Measurements from ENCODE around the gene PDPR. TPM values are rescaled to one million over a fixed set of nuclear protein-coding genes. Genes with fewer than 3 reads are reported as not detected.
"Not testable (repeated sequence)": the region's sequence is repeated elsewhere in the genome, so short reads cannot be mapped to it uniquely, and the experiment has no call there.

The PDPR gene
- total RNA-seq, 1 experiment from 2014 or later, result 26.9 TPM

DNA sequence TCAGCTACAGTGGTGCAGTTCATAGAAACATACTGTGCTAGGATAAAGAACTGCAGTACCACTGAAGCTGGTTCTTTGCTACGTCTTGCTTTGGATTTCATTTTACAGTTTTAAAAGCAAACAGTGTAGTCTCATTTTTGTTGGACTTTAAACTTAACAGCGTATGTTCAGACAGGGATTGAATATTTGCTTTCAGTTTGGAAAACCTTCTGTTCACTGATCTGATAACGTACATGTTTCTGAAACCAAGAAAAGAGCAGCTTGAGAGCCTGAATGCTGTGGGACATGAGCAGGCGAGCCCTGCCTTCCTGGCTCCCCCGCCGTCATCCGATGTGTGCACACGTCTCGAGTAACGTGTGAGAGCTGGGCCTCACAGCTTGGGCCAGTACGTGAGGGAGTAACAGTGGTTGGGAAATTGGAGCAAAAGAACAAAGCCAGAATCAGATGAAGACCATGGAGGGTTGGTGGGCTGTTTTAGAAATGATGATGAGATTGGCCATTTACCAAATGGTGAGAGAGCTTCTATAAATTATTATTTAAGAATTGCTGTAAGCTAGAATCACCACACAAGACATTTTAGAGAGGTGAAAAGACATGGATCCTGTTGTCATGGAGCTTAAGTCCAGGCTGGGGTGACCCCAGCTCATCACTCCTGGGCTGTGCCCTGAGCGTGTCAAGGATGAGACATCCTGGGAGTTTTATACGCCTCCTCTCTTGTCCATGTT lies 38.6 kb downstream of the PDPR start:
- ATAC-seq, result no peak
- Histone ChIP-seq H3K27ac (ENCODE audit: low read length) (no peak overlapping the region), H3K36me3 (ENCODE audit: control insufficient read depth, insufficient read depth, low read length) (peaks cover 17% of the 10 kb centered on the region), H3K9me3 (ENCODE audit: control insufficient read depth, insufficient read depth, low read depth, low read length) (no peaks in the 10 kb centered on the region), H3K4me3 (ENCODE audit: low read depth in 2 of 2, low read length in 2 of 2) (no peak overlapping the region), H3K4me1 (ENCODE audit: control insufficient read depth, insufficient read depth, low read length) (no peaks in the 10 kb centered on the region), H3K27me3 (ENCODE audit: control insufficient read depth, insufficient read depth, low read length) (no peaks in the 10 kb centered on the region)
- ChIA-PET POLR2A (interaction anchor here (0.9 kb wide), 1 partner anchor 92 kb away, joined by 4 read pairs; no protein-coding TSS in a partner anchor), CTCF (no interaction called here)
- DNase-seq (ENCODE audit: low read depth, low spot score), result no peak
- in situ Hi-C loops (cut with HindIII; ENCODE audit: low pct_unique_long_range_greater_than_20kb, low sequenced_read_pairs), result no loop called here
- intact Hi-C loops (cut with micrococcal nuclease; ENCODE audit: unreplicated experiment), result no loop called here
- TF ChIP-seq SIN3A (IDR thresholded peaks at IDR 0.05; ENCODE audit: borderline replicate concordance, insufficient read depth, low read depth, low read length) (no peak), TCF7L2 (IDR thresholded peaks at IDR 0.05; ENCODE audit: low read depth, low read length) (no peak), REST (IDR thresholded peaks at IDR 0.05; ENCODE audit: insufficient read depth in 1 of 2, low read depth in 2 of 2, low read length in 1 of 2) (no peak), CTCF (IDR thresholded peaks at IDR 0.05) (no peak), POLR2AphosphoS5 (IDR thresholded peaks at IDR 0.05; ENCODE audit: low read depth, low read length) (no peak)
- no TSS peak for BruUV-seq (replicated peaks)

- H3K27ac ChIP-seq (ENCODE audit: low read length); POLR2A ChIA-PET; H3K9me3 ChIP-seq (ENCODE audit: control insufficient read depth, insufficient read depth, low read depth, low read length); BruUV-seq (replicated peaks); ATAC-seq; intact Hi-C loops (cut with micrococcal nuclease; ENCODE audit: unreplicated experiment); DNase-seq (ENCODE audit: low read depth, low spot score); H3K27me3 ChIP-seq (ENCODE audit: control insufficient read depth, insufficient read depth, low read length); H3K4me3 ChIP-seq (ENCODE audit: low read depth in 2 of 2, low read length in 2 of 2); CTCF ChIA-PET; H3K4me1 ChIP-seq (ENCODE audit: control insufficient read depth, insufficient read depth, low read length); in situ Hi-C loops (cut with HindIII; ENCODE audit: low pct_unique_long_range_greater_than_20kb, low sequenced_read_pairs): not testable (repeated sequence)
- peaks cover 17% of the 10 kb centered on the region for H3K36me3 ChIP-seq (ENCODE audit: control insufficient read depth, insufficient read depth, low read length)
Measured at GRCh38 chr16:70154736-70155135, 40.6 kb downstream of the PDPR start.

GRCh38 chr16:70156207-70156978 lies 42.3 kb downstream of the PDPR start:
- no TSS peak for BruUV-seq (replicated peaks)
- TF ChIP-seq POLR2AphosphoS5 (IDR thresholded peaks at IDR 0.05; ENCODE audit: low read depth, low read length) (no peak), SIN3A (IDR thresholded peaks at IDR 0.05; ENCODE audit: borderline replicate concordance, insufficient read depth, low read depth, low read length) (no peak), CTCF (IDR thresholded peaks at IDR 0.05) (no peak), TCF7L2 (IDR thresholded peaks at IDR 0.05; ENCODE audit: low read depth, low read length) (no peak), REST (IDR thresholded peaks at IDR 0.05; ENCODE audit: insufficient read depth in 1 of 2, low read depth in 2 of 2, low read length in 1 of 2) (no peak)
- ChIA-PET POLR2A (no interaction called here), CTCF (interaction anchor here (0.7 kb wide), 1 partner anchor 427 kb away, joined by 9 read pairs; no protein-coding TSS in a partner anchor)
- intact Hi-C loops (cut with micrococcal nuclease; ENCODE audit: unreplicated experiment), result no loop called here
- Histone ChIP-seq H3K4me3 (ENCODE audit: low read depth in 2 of 2, low read length in 2 of 2) (no peak overlapping the region), H3K4me1 (ENCODE audit: control insufficient read depth, insufficient read depth, low read length) (no peaks in the 10 kb centered on the region), H3K36me3 (ENCODE audit: control insufficient read depth, insufficient read depth, low read length) (peaks cover 17% of the 10 kb centered on the region), H3K9me3 (ENCODE audit: control insufficient read depth, insufficient read depth, low read depth, low read length) (no peaks in the 10 kb centered on the region), H3K27ac (ENCODE audit: low read length) (no peak overlapping the region), H3K27me3 (ENCODE audit: control insufficient read depth, insufficient read depth, low read length) (no peaks in the 10 kb centered on the region)
- in situ Hi-C loops (cut with HindIII; ENCODE audit: low pct_unique_long_range_greater_than_20kb, low sequenced_read_pairs), result no loop called here
- ATAC-seq, result no peak
- DNase-seq (ENCODE audit: low read depth, low spot score), result no peak
